H1 (cell line): ENCODE results near the gene PPP1CB.

ENCODE experiments used
- CEBPB ChIP-seq: IDR thresholded peaks from 2 replicates; pipeline ENCODE4 v1.6.1; 2012; ENCODE audit warnings: low read depth, low read length
- CTCF ChIP-seq, 3 experiments: IDR thresholded peaks; 1 replicate in 2 of 3; 2 replicates in 1 of 3; pipeline versions ENCODE4 v1.5.1 to v1.6.1; 2011; ENCODE audit warnings: low read length in 3 of 3, mild to moderate bottlenecking in 3 of 3, inconsistent platforms in 2 of 3, low read depth in 1 of 3, moderate library complexity in 1 of 3; ENCODE audit not compliant: insufficient read depth in 1 of 3; ENCODE audit errors: control extremely low read depth in 1 of 3
- EZH2 ChIP-seq: fragments of 200-600 bp; sonication (generic); IDR thresholded peaks from 2 replicates; pipeline ENCODE4 v1.7.1; 2012; ENCODE audit warnings: low read depth, mild to moderate bottlenecking, moderate library complexity, low read length, inconsistent platforms; ENCODE audit not compliant: severe bottlenecking
- POLR2A ChIP-seq, 2 experiments: IDR thresholded peaks; 1 replicate in 1 of 2; 2 replicates in 1 of 2; pipeline ENCODE4 v1.6.1; 2011; ENCODE audit warnings: low read depth in 2 of 2, low read length in 2 of 2, mild to moderate bottlenecking in 2 of 2; ENCODE audit errors: control extremely low read depth in 1 of 2
- POLR2AphosphoS5 ChIP-seq: IDR thresholded peaks from 2 replicates; pipeline ENCODE4 v1.6.1; 2011; ENCODE audit warnings: low read depth, low read length
- RFX5 ChIP-seq: IDR thresholded peaks from 2 replicates; pipeline ENCODE4 v1.6.1; 2011; ENCODE audit warnings: low read depth, low read length, improper control_type of control experiment, borderline replicate concordance
- RNF2 ChIP-seq: fragments of 200-900, 300-1000 bp; sonication (generic); IDR thresholded peaks from 2 replicates; pipeline ENCODE4 v1.7.1; 2016; ENCODE audit warnings: borderline replicate concordance, low read depth, mild to moderate bottlenecking, antibody characterized with exemption, low read length; ENCODE audit not compliant: poor library complexity, severe bottlenecking; ENCODE audit errors: missing control alignments
- RXRA ChIP-seq: IDR thresholded peaks from 2 replicates; pipeline ENCODE4 v1.6.1; 2011; ENCODE audit warnings: low read depth, mild to moderate bottlenecking, low read length, moderate library complexity; ENCODE audit not compliant: insufficient read depth
- SIN3A ChIP-seq, 2 experiments: IDR thresholded peaks in 1 of 2; conservative IDR thresholded peaks in 1 of 2; 2 replicates each; pipeline ENCODE4 v1.6.1; 2011 to 2012; ENCODE audit warnings: low read length in 2 of 2, improper control_type of control experiment in 1 of 2, low read depth in 1 of 2, mild to moderate bottlenecking in 1 of 2
- SP1 ChIP-seq: IDR thresholded peaks from 2 replicates; pipeline ENCODE4 v1.6.1; 2011; ENCODE audit warnings: low read depth, low read length
- USF2 ChIP-seq: IDR thresholded peaks from 2 replicates; pipeline ENCODE4 v1.6.1; 2011; ENCODE audit warnings: low read length, improper control_type of control experiment
- ZNF274 ChIP-seq: IDR thresholded peaks from 2 replicates; pipeline ENCODE4 v1.7.0; 2012; ENCODE audit warnings: low read length, borderline replicate concordance; ENCODE audit errors: extremely low read depth
- TF ChIP-seq, protein P1 (sequence below): IDR thresholded peaks from 2 replicates; pipeline ENCODE4 v1.6.1; 2012; ENCODE audit warnings: inconsistent platforms

GRCh38 chr2:28721601-28722191, 29.9 kb upstream of the PPP1CB start:
- no peak for TF ChIP-seq CTCF (IDR thresholded peaks at IDR 0.05; ENCODE audit: control extremely low read depth in 1 of 3, insufficient read depth in 1 of 3, low read depth in 1 of 3, low read length in 3 of 3)
- no peak for TF ChIP-seq USF2
- no peak for TF ChIP-seq RXRA
- no peak for TF ChIP-seq EZH2
- TF ChIP-seq, protein P1, sequence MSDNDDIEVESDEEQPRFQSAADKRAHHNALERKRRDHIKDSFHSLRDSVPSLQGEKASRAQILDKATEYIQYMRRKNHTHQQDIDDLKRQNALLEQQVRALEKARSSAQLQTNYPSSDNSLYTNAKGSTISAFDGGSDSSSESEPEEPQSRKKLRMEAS, result no peak
- no peak for TF ChIP-seq CEBPB
- no peak for TF ChIP-seq POLR2A (IDR thresholded peaks at IDR 0.05; ENCODE audit: control extremely low read depth in 1 of 2, low read depth in 2 of 2, low read length in 2 of 2)
- no peak for TF ChIP-seq SP1
- TF ChIP-seq POLR2AphosphoS5, result no peak
- no peak for TF ChIP-seq ZNF274
- TF ChIP-seq SIN3A (conservative IDR thresholded peaks at IDR 0.05 in 1 of 2, IDR thresholded peaks at IDR 0.05 in 1 of 2; ENCODE audit: low read depth in 1 of 2, low read length in 2 of 2), result no peak
- no peak for TF ChIP-seq RFX5
- TF ChIP-seq RNF2, result no peak
